Fibroblast of villous mesenchyme (primary cell): ENCODE measurements around the gene SIL1. TPM values are rescaled to one million over a fixed set of nuclear protein-coding genes. Genes with fewer than 3 reads are reported as not detected.

Experiments
- DNase-seq: peaks from one replicate; pipeline ENCODE4 v3.0.0-alpha.2; 2010; ENCODE audit warnings: low read depth
- H3K4me3 ChIP-seq: 2 replicates; pipeline ENCODE4 v1.5.1; 2011; ENCODE audit warnings: low read depth, mild to moderate bottlenecking, low read length
- CTCF ChIP-seq: IDR thresholded peaks from 2 replicates; pipeline ENCODE4 v1.5.1; 2012; ENCODE audit warnings: low read depth, mild to moderate bottlenecking, low read length; ENCODE audit not compliant: insufficient read depth
- total RNA-seq: library from RNA; depleted of rRNA; stranded (reverse); fragments of >200 nt; gene quantifications from 2 replicates; pipeline ENCODE4 v1.2.3, GENCODE V29; 2012

SIL1 gene
- total RNA-seq, 1 donor, result 57.0 TPM

- H3K4me3 ChIP-seq, result no peak overlapping the region
- no peak for TF ChIP-seq CTCF
- DNase-seq, result no peak
These were observed 230.2 kb downstream of the SIL1 start for GRCh38 chr5:138967791-138968448.

DNA sequence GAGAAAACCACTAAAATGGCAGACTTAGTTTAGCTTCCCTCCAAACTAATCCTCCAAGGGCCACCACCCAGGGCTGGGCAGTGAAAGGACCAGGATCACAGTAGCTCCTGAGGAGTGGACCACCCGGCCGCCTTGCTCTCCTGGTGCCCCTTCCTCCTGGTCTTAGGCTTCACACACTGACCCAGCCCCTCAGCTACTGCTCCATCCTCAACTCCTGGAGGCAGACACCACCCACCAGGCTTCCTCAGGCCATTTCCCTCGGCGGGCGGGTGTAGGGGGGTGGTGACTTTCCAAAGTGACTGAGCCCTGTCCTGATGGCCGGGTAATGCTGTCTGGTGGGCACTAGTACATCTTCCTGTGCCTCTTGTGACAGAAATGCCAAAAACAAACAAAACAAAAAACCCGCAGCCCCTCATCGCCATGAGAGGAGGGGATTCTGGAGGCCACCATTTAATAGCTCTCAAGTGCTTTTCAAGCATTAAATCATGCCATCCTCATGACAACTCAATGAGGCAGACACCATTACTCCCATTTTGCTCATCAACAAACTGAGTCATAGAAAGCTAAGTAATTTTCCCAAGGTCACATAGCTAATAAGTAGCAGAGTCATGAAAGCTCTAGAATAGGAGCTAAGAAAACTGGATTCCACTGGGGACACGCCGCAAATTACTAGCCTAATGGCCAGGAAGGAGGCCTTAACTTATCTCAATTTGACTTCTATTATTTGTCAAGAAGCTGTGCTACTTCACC lies 231.8 kb downstream of the SIL1 start:
- no peak for TF ChIP-seq CTCF
- no peak for DNase-seq
- no peak overlapping the region for H3K4me3 ChIP-seq

GRCh38 chr5:138965626-138966025 lies 232.5 kb downstream of the SIL1 start:
- TF ChIP-seq CTCF, result no peak
- DNase-seq, result no peak
- H3K4me3 ChIP-seq, result no peak overlapping the region

DNA sequence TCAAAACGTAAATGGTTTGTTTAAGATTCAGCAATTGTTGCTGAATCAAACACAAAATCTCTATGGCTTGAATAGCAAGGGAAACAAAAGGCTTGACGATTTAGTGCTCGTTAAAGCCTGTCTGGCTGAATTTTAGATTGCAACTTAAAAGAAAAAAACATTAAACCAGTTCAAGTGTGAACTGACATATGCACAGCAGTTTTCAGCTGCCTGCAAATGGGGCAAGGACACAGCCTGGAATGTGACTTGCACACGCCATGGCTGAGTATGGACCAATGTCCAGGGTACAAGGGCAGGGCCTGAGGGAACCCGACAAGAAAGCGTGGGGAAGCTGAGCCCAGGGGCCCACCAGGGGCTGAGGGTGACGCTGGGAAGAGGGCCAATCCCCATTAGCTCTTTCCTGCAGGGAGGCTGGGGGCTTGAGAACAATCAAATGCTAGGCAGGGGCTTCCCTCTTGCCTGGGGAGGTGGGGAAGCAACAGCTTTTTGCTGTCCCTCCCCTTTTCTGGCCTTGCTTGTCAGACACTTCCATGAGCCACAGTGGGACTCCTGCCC lies 233.4 kb downstream of the SIL1 start:
- H3K4me3 ChIP-seq, result no peak overlapping the region
- no peak for DNase-seq
- no peak for TF ChIP-seq CTCF

DNA sequence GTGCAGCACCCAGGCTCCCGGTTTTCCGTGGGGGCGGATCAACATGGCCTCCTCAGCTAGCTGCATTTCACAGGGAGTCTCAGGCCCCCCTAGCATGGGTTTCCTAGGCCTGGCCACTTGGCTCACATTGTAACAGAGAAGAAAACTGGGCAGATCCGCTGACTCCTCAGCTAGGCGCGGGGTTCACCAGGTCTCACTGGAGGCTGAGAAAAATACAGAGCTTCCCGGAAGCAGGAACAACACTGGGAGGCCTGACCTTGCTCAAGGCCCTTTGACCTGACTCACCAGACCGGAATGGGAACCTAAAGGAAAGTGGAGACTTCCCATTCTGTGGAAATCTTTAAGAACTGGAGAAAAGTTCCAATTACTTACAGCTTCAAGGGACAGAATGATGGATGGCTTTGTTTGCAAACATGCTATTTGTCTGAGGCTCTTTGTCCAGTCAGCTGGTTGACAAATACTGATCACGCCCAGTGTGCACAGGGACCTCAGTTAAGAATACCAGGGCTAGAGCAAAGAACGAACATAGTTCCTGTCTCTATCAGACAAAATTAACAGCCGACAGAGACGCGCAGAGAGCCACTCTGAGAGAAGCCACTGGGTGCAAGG lies 234.3 kb downstream of the SIL1 start:
- no peak for TF ChIP-seq CTCF
- H3K4me3 ChIP-seq, result no peak overlapping the region
- DNase-seq, result peak; percentile 49

DNA sequence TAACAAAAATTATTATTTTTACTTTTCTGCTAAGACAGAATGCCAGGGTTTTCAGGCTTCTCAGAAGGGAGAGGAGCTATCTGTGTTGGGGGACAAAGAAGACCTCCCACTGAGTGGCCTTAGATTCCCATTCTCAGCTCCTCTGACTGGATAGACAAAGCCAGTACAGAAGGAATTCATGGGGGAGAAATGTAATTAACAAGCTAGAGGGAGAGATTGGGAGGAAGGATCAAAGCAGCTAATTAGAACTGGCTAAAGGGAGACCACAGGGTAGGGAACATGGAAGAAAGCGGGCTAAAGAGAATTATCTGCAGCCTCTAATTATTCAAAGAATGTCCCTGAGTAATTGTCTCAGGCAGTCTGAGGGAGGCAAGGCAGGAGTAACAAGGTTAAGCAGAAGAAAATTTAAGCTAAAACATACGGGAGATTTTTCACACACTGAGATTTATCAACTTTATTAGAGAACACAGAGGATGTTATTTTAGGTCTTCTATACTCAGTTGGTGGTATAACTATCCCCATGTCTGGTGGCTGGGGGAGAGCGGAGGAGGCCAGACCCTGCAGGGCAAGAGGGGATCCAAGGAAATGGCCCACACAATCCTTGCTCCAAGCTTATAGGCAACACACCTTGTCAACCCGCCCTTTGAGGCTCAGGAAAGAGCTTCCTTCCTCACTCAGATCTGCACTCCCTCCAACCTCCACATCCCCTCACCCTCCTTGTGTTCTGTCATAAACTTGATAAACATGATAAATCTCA lies 235.4 kb downstream of the SIL1 start:
- H3K4me3 ChIP-seq, result no peak overlapping the region
- no peak for DNase-seq
- TF ChIP-seq CTCF, result no peak
